NB4 (cell line): ENCODE data around the gene SH3PXD2A.

Experiments used
- POLR2A ChIP-seq: IDR thresholded peaks from 2 replicates; pipeline ENCODE4 v1.6.1; 2011; ENCODE audit warnings: mild to moderate bottlenecking; ENCODE audit not compliant: insufficient read length; ENCODE audit errors: extremely low read depth
- TF ChIP-seq, protein P1 (sequence below): IDR thresholded peaks from one replicate; pipeline ENCODE4 v1.5.1; 2012; ENCODE audit warnings: low read depth, low read length
- TF ChIP-seq, protein P2 (sequence below): IDR thresholded peaks from 2 replicates; pipeline ENCODE4 v1.6.1; 2011; ENCODE audit warnings: low read depth, low read length

DNA sequence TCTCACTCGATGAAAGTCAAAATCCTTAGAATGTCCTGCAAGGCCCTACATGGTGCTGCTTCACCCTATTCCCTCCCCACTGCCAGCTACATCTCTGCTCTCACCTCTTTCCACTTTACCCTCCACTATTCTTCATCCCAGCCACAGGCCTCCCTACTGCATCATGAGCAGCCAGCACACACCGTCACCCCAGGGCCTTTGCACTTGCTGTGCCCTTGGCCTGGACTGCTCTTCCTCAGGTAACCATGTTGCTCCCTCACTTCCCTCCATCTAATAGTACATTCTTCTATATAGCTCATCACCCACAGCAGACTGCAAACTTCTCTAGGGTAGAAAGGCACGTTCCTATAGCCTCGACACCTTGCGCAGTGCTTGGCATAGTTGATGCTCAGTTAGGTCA is 167.7 kb downstream of the SH3PXD2A start:
- TF ChIP-seq, protein P1, sequence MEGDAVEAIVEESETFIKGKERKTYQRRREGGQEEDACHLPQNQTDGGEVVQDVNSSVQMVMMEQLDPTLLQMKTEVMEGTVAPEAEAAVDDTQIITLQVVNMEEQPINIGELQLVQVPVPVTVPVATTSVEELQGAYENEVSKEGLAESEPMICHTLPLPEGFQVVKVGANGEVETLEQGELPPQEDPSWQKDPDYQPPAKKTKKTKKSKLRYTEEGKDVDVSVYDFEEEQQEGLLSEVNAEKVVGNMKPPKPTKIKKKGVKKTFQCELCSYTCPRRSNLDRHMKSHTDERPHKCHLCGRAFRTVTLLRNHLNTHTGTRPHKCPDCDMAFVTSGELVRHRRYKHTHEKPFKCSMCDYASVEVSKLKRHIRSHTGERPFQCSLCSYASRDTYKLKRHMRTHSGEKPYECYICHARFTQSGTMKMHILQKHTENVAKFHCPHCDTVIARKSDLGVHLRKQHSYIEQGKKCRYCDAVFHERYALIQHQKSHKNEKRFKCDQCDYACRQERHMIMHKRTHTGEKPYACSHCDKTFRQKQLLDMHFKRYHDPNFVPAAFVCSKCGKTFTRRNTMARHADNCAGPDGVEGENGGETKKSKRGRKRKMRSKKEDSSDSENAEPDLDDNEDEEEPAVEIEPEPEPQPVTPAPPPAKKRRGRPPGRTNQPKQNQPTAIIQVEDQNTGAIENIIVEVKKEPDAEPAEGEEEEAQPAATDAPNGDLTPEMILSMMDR: no peak
- TF ChIP-seq, protein P2, sequence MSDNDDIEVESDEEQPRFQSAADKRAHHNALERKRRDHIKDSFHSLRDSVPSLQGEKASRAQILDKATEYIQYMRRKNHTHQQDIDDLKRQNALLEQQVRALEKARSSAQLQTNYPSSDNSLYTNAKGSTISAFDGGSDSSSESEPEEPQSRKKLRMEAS: no peak
- no peak for TF ChIP-seq POLR2A
